NCI-H748 (cell line): ENCODE results near the gene HBP1.
"Not testable (repeated sequence)": the region's sequence is repeated elsewhere in the genome, so short reads cannot be mapped to it uniquely, and the experiment has no call there.

Source experiments
- DNase-seq: peaks from one replicate; lab custom pipeline; 2025; ENCODE audit not compliant: unreplicated experiment; lab: John Stamatoyannopoulos, UW

HBP1 gene

DNA sequence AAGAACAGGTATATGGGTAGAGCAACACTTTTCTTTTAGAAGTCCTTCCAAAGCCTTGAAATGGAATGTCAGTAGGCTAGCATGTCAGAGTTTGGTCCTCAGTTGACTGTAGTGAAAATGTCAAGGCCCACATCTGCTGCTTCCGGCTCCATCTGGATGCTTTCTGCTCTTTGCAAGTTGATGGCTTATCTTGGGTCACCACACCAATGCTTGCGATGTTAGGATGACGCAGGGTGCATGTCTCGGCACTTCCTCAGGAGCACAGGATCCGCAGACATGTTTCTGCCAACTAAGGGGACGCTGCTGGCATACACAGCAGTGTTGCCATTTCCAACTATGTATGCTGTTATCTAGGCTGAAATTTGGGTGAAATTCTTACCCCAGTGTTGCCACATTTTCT, 14.0 kb upstream of the HBP1 start:
- DNase-seq, result no peak

- DNase-seq, result not testable (repeated sequence)
Measured at GRCh38 chr7:107155726-107156125, 13.1 kb upstream of the HBP1 start.

- no peak for DNase-seq
Measured at GRCh38 chr7:107157091-107157490, 11.7 kb upstream of the HBP1 start.

- no peak for DNase-seq
Measured at GRCh38 chr7:107158028-107158427, 10.8 kb upstream of the HBP1 start.

DNA sequence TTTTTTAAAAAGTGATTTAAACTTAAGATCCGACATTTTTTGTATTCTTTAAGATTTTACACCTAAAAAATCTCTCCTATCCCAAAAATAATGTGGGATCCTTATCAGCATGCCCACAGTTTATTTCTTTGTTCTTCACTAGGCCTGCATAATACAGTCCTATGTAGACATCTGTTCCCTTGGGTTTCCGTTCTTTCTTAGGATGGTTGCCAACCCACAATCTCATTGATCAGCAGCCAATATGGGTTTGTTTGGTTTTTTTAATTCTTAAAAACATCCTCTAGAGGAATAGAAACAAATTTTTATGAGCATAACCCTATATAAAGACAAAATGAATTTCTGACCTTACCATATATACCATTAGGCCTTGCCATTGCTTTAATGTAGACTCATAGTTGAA, 8.4 kb upstream of the HBP1 start:
- DNase-seq, result no peak

DNA sequence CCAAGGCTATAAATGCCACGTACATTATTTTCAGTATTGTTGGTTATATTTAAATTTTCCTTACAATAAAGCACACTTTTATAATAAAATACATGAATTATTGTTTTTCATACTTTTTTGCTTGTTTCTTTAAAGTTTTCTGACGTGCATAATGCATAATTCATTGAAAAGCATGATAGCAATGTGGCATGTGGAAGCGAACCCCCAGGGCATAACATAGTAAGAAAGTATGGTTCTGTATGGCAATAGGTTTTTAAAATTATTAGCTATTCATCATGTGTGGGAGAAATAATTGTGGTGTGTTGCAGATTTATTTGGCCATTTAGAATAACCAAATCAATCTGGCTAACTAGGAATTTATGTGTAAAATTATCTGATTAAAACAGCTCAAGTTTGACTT, 7.4 kb upstream of the HBP1 start:
- DNase-seq, result no peak

GRCh38 chr7:107162475-107162874, 6.3 kb upstream of the HBP1 start:
- no peak for DNase-seq

DNA sequence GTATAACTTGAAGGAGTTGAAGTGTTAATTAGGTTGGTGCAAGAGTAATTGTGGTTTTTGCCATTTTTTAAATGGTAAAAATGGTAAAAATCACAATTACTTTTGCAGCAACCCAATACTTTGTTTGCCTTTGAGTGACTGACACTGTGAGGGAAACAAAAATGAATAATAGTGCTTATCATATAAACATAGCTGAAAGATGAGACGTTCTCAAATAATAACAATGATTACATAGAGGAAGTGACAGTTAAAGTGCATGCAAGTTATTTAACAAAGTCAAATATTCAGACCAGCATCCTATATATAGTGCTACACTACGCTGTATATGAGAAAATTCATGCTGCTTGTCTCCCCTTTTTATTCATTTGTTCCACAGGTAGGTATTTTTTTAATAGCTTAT, 4.7 kb upstream of the HBP1 start:
- DNase-seq, result no peak

DNA sequence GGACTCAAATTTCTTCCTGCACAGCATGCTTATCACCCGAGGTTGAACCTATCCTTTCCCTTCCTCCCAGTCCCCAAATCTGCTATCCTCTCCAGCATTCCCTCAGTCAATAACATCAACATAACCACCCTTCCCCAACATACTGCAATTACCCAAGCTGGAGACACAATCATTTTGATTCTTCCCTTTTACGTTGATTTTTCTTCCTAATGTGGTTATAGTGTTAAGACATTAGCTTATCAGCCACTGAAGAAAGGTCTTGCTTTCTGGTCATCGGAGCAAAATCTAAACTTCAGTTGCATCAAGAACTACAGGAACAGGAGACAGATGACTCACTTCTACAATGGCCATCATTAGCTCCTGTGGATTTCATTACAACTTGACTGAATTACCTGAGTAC, 3.5 kb upstream of the HBP1 start:
- DNase-seq, result no peak

- no peak for DNase-seq
Measured at GRCh38 chr7:107166736-107167426, 1.9 kb upstream of the HBP1 start.

- peak; percentile 70 for DNase-seq
Measured at GRCh38 chr7:107167483-107168232, 1.1 kb upstream of the HBP1 start.

GRCh38 chr7:107169120-107170050, 582 bp downstream of the HBP1 start:
- DNase-seq, result peak; percentile 97

DNA sequence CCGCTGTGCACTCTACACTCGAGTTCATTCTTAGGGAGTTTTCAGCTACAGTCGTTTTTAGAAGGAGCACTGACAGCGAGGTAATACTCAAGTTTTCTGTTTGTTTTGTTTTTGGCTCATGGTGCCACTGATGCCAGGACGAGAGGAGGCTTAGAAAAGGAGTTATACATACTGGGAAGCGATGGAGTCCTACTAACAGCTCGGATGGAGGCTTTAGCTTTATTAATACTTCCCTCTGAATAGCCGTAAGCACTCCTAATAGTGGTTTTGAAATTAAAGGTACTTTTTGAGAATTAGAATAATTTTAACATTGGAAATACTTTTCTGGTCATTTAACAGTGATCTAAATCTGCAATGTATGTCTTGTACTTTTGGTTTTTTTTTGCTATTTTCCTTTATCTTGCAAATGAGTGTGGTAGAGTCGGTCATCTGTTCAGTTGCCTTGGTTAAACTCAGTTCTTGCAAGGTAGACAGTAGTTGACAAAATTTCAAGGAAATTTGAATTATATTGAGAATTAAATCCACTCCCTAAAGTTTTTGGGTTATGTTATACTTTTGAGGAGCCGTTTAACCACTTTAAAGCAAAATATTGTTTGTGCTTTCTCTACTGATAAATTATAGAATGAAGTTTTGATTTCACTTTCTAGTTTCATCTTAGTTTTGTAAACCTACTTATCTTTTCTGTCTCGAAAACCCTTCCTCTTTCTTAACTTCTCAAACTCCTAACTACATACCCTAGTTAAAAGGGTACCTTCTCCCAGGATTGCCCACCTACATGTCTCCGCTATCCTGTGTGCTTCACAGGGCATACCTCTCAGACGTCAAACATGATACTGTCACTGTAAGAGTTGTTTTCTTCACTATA, 1.5 kb downstream of the HBP1 start:
- DNase-seq, result no peak

DNA sequence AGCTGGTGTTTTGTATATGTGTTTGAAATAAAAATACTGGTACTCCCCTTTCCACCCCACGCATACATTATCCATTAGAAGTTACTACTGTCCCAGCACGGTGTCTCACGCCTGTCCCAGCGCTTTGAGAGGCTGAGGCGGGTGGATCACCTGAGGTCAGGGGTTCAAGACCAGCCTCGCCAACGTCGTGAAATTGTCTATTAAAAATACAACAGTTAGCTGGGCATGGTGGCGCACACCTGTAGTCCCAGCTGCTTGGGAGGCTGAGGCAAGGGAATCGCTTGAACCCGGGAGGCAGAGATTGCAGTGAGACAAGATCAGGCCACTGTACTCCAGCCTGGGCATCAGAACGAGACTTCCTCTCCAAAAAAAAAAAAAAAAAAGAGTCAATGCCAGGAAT, 2.7 kb downstream of the HBP1 start:
- no peak for DNase-seq

DNA sequence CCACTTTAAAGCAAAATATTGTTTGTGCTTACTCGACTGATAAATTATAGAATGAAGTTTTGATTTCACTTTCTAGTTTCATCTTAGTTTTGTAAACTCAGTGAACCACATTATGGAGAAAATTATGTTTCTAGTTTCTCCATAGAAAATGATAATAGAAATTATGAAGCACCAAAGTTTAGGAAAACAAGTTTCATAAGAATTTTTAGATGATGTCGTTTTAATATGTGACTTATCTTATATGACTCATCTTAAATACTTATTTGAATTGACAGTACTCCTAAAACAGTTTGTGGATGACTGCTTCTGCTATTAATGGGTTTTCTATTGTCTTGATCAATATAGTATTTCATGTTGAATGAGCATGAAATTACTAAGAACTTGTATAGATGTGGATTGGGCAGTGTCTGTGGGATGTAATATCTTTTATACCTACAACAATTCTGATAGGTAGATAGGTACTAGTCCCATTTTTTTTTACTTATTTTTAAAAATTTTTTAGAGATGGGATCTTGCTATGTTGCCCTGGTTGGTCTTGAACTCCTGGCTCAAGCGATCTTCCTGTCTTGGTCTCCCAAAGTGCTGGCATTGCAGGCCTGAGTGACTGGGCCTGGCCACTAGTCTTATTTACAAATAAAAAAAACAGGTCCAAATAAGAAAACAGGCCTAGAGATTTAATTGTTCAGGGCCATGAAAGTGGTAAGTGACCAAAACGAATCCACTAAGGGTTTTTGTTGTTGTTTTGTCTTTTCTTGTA, 3.7 kb downstream of the HBP1 start:
- no peak for DNase-seq

GRCh38 chr7:107173191-107173590, 4.4 kb downstream of the HBP1 start:
- DNase-seq, result peak; percentile 54

- no peak for DNase-seq
Measured at GRCh38 chr7:107173691-107174406, 5.0 kb downstream of the HBP1 start.

GRCh38 chr7:107179326-107180164, 10.7 kb downstream of the HBP1 start:
- no peak for DNase-seq
